Measurements from ENCODE around the gene MBTPS1. TPM values are rescaled to one million over a fixed set of nuclear protein-coding genes. Genes with fewer than 3 reads are reported as not detected.

MBTPS1 gene
- total and polyA plus RNA-seq, 9 of the 15 experiments (the other 6 are each of a cell fraction or from before 2014, with no cell fraction given): 2.8 to 57.6 (median 43.8) TPM

- no peak for TF ChIP-seq MITF (IDR thresholded peaks at IDR 0.05)
- TF ChIP-seq CCNT2 (IDR thresholded peaks at IDR 0.05; ENCODE audit: borderline replicate concordance, extremely low read depth, insufficient read length, low read depth, low read length): peak; percentile 6
- no peak for TF ChIP-seq POLR2A (conservative IDR thresholded peaks at IDR 0.05)
- TF ChIP-seq BMI1 (IDR thresholded peaks at IDR 0.05; ENCODE audit: low read length): no peak
- TF ChIP-seq ZNF316 (IDR thresholded peaks at IDR 0.05): no peak
- TF ChIP-seq ZNF436 (CRISPR knock-in tag; IDR thresholded peaks at IDR 0.05): no peak
- TF ChIP-seq ELF4 (CRISPR knock-in tag; IDR thresholded peaks at IDR 0.05): no peak
- no peak for TF ChIP-seq LCOR (CRISPR knock-in tag; IDR thresholded peaks at IDR 0.05)
- TF ChIP-seq RBM17 (IDR thresholded peaks at IDR 0.05; ENCODE audit: borderline replicate concordance, low read depth, low read length): no peak
- no peak for TF ChIP-seq BACH1 (tag; IDR thresholded peaks at IDR 0.05)
- TF ChIP-seq PRMT5 (CRISPR knock-in tag; IDR thresholded peaks at IDR 0.05): no peak
- TF ChIP-seq KHSRP (IDR thresholded peaks at IDR 0.05): no peak
- TF ChIP-seq RB1 (IDR thresholded peaks at IDR 0.05; ENCODE audit: low read depth): no peak
- TF ChIP-seq NR0B1 (IDR thresholded peaks at IDR 0.05; ENCODE audit: partially characterized antibody): no peak
- TF ChIP-seq ZMIZ1 (IDR thresholded peaks at IDR 0.05; ENCODE audit: low read depth in 2 of 2, low read length in 2 of 2): no peak
- peak; percentile 75; the same call in 1 of the 2 replicates for TF ChIP-seq ARID1B (IDR thresholded peaks at IDR 0.05)
- no peak for TF ChIP-seq ZNF165 (CRISPR knock-in tag; IDR thresholded peaks at IDR 0.05; ENCODE audit: borderline replicate concordance)
- TF ChIP-seq PHB2 (IDR thresholded peaks at IDR 0.05; ENCODE audit: low read depth): no peak
- no peak for TF ChIP-seq ZNF668 (CRISPR knock-in tag; IDR thresholded peaks at IDR 0.05)
- TF ChIP-seq EP300 (IDR thresholded peaks at IDR 0.05; ENCODE audit: low read length): peak; percentile 53; the same call in 1 of the 2 replicates
- no peak for TF ChIP-seq CSDE1 (IDR thresholded peaks at IDR 0.05)
- no peak for TF ChIP-seq ZNF766 (CRISPR knock-in tag; conservative IDR thresholded peaks at IDR 0.05)
- TF ChIP-seq RNF2 (IDR thresholded peaks at IDR 0.05): no peak
- TF ChIP-seq HNRNPH1 (optimal IDR thresholded peaks at IDR 0.05; ENCODE audit: low read depth, low read length): no peak
- no peak for TF ChIP-seq MTF1 (CRISPR knock-in tag; IDR thresholded peaks at IDR 0.05; ENCODE audit: borderline replicate concordance)
- no peak for TF ChIP-seq CC2D1A (IDR thresholded peaks at IDR 0.05)
- TF ChIP-seq HDAC2 (IDR thresholded peaks at IDR 0.05): no peak
Measured at GRCh38 chr16:84013787-84014569, 102.8 kb downstream of the MBTPS1 start (continued).
